ENCODE data around the gene SCRT2.
"Not testable (repeated sequence)": the region's sequence is repeated elsewhere in the genome, so short reads cannot be mapped to it uniquely, and the experiment has no call there.

Gene SCRT2

GRCh38 chr20:653110-653589 lies 22.5 kb downstream of the SCRT2 start, which contains the start of gene SRXN1:
SRXN1 (minus strand) TSS chr20:653200; CDS start chr20:653185, 15 bp downstream.
- peak; percentile 59 to 84 (median 70) for DNase-seq (ENCODE audit: low read depth in 4 of 4, low spot score in 1 of 4)

- no peak for DNase-seq (ENCODE audit: low read depth in 4 of 4, low spot score in 1 of 4)
Measured at GRCh38 chr20:652615-653109, 22.9 kb downstream of the SCRT2 start.

GRCh38 chr20:651713-652614 lies 23.6 kb downstream of the SCRT2 start:
- DNase-seq (ENCODE audit: low read depth in 4 of 4, low spot score in 1 of 4) = no peak

- DNase-seq (ENCODE audit: low read depth in 4 of 4, low spot score in 1 of 4) = no peak
Measured at GRCh38 chr20:650954-651353, 24.6 kb downstream of the SCRT2 start.

GRCh38 chr20:650281-650680 lies 25.3 kb downstream of the SCRT2 start:
- DNase-seq (ENCODE audit: low read depth in 4 of 4, low spot score in 1 of 4) = no peak

GRCh38 chr20:647479-648019 lies 28.1 kb downstream of the SCRT2 start:
- no peak for DNase-seq (ENCODE audit: low read depth in 4 of 4, low spot score in 1 of 4)

GRCh38 chr20:646868-647233 lies 28.8 kb downstream of the SCRT2 start:
- no peak for DNase-seq (ENCODE audit: low read depth in 4 of 4, low spot score in 1 of 4)

GRCh38 chr20:646107-646867 lies 29.3 kb downstream of the SCRT2 start:
- no peak for DNase-seq (ENCODE audit: low read depth in 4 of 4, low spot score in 1 of 4)

- peak in 3 of 4 experiments; percentile 38 to 58 (median 44) for DNase-seq (ENCODE audit: low read depth in 4 of 4, low spot score in 1 of 4)
Measured at GRCh38 chr20:645318-646106, 30.1 kb downstream of the SCRT2 start.

GRCh38 chr20:644692-645317 lies 30.8 kb downstream of the SCRT2 start:
- DNase-seq (ENCODE audit: low read depth in 4 of 4, low spot score in 1 of 4) = no peak

GRCh38 chr20:642398-643174 lies 33.0 kb downstream of the SCRT2 start:
- no peak for DNase-seq (ENCODE audit: low read depth in 4 of 4, low spot score in 1 of 4)

GRCh38 chr20:642013-642397 lies 33.6 kb downstream of the SCRT2 start:
- DNase-seq (ENCODE audit: low read depth in 4 of 4, low spot score in 1 of 4) = not testable (repeated sequence)

GRCh38 chr20:641516-641875 lies 34.1 kb downstream of the SCRT2 start:
- no peak for DNase-seq (ENCODE audit: low read depth in 4 of 4, low spot score in 1 of 4)

- DNase-seq (ENCODE audit: low read depth in 4 of 4, low spot score in 1 of 4) = no peak
Measured at GRCh38 chr20:640674-641515, 34.7 kb downstream of the SCRT2 start.

GRCh38 chr20:638579-638978 lies 37.0 kb downstream of the SCRT2 start:
- no peak for DNase-seq (ENCODE audit: low read depth in 4 of 4, low spot score in 1 of 4)

- DNase-seq (ENCODE audit: low read depth in 4 of 4, low spot score in 1 of 4) = no peak
Measured at GRCh38 chr20:637559-637958, 38.0 kb downstream of the SCRT2 start.

- DNase-seq (ENCODE audit: low read depth in 4 of 4, low spot score in 1 of 4) = no peak
Measured at GRCh38 chr20:635893-636338, 39.7 kb downstream of the SCRT2 start.

GRCh38 chr20:635028-635892 lies 40.3 kb downstream of the SCRT2 start:
- no peak for DNase-seq (ENCODE audit: low read depth in 4 of 4, low spot score in 1 of 4)

Data from stimulated activated CD4-positive, alpha-beta T cell treated with anti-CD3 and anti-CD28 coated beads, Interleukin-1b, Interleukin-23, amount 100 ng/mL, for 24 hours (primary cell).